Heart left ventricle (tissue), 16 donors: ENCODE measurements around the gene HOXB3. TPM values are rescaled to one million over a fixed set of nuclear protein-coding genes. Genes with fewer than 3 reads are reported as not detected.
A peak's percentile ranks its signal among the peaks of the same experiment; 100 is the strongest.

Source experiments
- ATAC-seq, 4 donors: fragments of 200-7000 bp; cut with Tn5 transposase; one replicate each; pipeline ENCODE4 v1.9.1; 2020 to 2022; ENCODE audit warnings: moderate library complexity in 4 of 4, mild to moderate bottlenecking in 3 of 4, moderate number of reproducible peaks in 1 of 4
- DNase-seq, 5 donors: peaks; one replicate each; pipeline ENCODE4 v3.0.0-alpha.2; 2020
- H3K27ac ChIP-seq, 12 donors: fragments of 200-600 bp; sonication (generic) in 4 of 12; one replicate each; pipeline versions ENCODE4 v1.5.0 to v1.8.0; 2016 to 2022; ENCODE audit warnings: mild to moderate bottlenecking in 2 of 12
- H3K27me3 ChIP-seq, 9 donors: fragments of 200-600 bp; sonication (generic) in 2 of 9; one replicate each; pipeline versions ENCODE4 v1.5.1 to v1.8.0; 2016 to 2022; ENCODE audit warnings: mild to moderate bottlenecking in 3 of 9
- H3K36me3 ChIP-seq, 9 donors: fragments of 200-600 bp; sonication (generic) in 2 of 9; one replicate each; pipeline versions ENCODE4 v1.5.0 to v1.8.0; 2018 to 2022; ENCODE audit warnings: mild to moderate bottlenecking in 2 of 9
- H3K4me1 ChIP-seq, 12 donors: fragments of 200-600 bp; sonication (generic) in 4 of 12; one replicate each; pipeline versions ENCODE4 v1.5.0 to v1.8.0; 2016 to 2022; ENCODE audit warnings: mild to moderate bottlenecking in 3 of 12
- H3K4me3 ChIP-seq, 12 donors: fragments of 200-600 bp; sonication (generic) in 4 of 12; one replicate each; pipeline versions ENCODE4 v1.5.0 to v1.8.0; 2017 to 2022; ENCODE audit warnings: mild to moderate bottlenecking in 9 of 12, moderate library complexity in 4 of 12
- H3K9me3 ChIP-seq, 12 donors: fragments of 200-600 bp; sonication (generic) in 4 of 12; one replicate each; pipeline versions ENCODE4 v1.5.0 to v1.8.0; 2016 to 2022; ENCODE audit warnings: mild to moderate bottlenecking in 1 of 12
- POLR2A ChIP-seq, 2 donors: fragments of 450-650 bp; IDR thresholded peaks; one replicate each; pipeline ENCODE4 v1.6.1; 2017; ENCODE audit warnings: antibody characterized with exemption in 2 of 2, mild to moderate bottlenecking in 2 of 2, moderate library complexity in 2 of 2
- WGBS, 4 donors: extraction: QIAGEN DNeasy Blood & Tissue Kit in 2 of 4; methylation state at CpG; one replicate each; pipeline versions ENCODE4 v1.1.5 to v1.1.7; 2013 to 2018; 5-methylcytosine and 5-hydroxymethylcytosine counted together
- intact Hi-C, 10 donors: fragments of 100-400 bp; cut with DNase I; formaldehyde crosslinking; loops; one replicate each; pipeline versions ENCODE4 v1.11.1 to v1.14.2; 2022
- polyA plus RNA-seq, 2 donors: library from polyadenylated mRNA; stranded (reverse); fragments of 200-250 nt; gene quantifications; one replicate each; pipeline ENCODE4 v1.2.3, GENCODE V29; 2013
- total RNA-seq, 9 donors: library from RNA; depleted of rRNA in 2 of 9; stranded (reverse); fragments of >200 nt in 2 of 9; fragmentation: NEBNext Ultra II Directional in 3 of 9; extraction: Animal tissue kit (Norgen Biotek cat#: 25700) in 3 of 9; gene quantifications; one replicate each; pipeline versions ENCODE4 v1.1.0 to v1.2.4, GENCODE V29; 2016 to 2023
- TF ChIP-seq, protein P1 (sequence below), 12 donors: fragments of 200-600 bp; sonication (generic) in 4 of 12; IDR thresholded peaks; one replicate each; pipeline versions ENCODE4 v1.5.0 to v1.8.0; 2018 to 2022; ENCODE audit warnings: antibody characterized with exemption in 12 of 12, mild to moderate bottlenecking in 5 of 12
- donor health status: ischemic (EF 13 %, LVEDD 7.1; RV severe dilation, severe dysfunction).
- donor health status: healthy with polysubstance abuse.
- donor health status: DM: no; HTN: yes; CAD: no.
- donor health status: DM: no; HTN: no; CAD: no.
- donor health status: ischemic (EF 25% LVEDD 6.9; RV normal size, moderate dysfunction).
- donor health status: ischemic (EF 25% LVEDD 5.7; RV mildly dilated, moderate dysfunction).
- donor health status: healthy.
- donor health status: DM: yes; HTN: yes; CAD: no.
- donor health status: ischemic (EF 35%, LVEDD 5.7; RV mildly dilated, moderate dysfunction).
- donor health status: nonischemic (EF 11% LVEDD 7.7; RV severe dilation, severe dysfunction).
- donor health status: DM: yes; HTN: yes; CAD: no.
- donor health status: PGD.
- donor health status: ischemic (EF 29% LVEDD 5.4; RV normal size, mild dysfunction).
- donor health status: nonischemic (EF 23%, LVEDD 6.1; RV moderate dilation, normal function).

Gene HOXB3
- total and polyA plus RNA-seq, 11 donors = 0.11 to 5.5 (median 2.0) TPM

DNA sequence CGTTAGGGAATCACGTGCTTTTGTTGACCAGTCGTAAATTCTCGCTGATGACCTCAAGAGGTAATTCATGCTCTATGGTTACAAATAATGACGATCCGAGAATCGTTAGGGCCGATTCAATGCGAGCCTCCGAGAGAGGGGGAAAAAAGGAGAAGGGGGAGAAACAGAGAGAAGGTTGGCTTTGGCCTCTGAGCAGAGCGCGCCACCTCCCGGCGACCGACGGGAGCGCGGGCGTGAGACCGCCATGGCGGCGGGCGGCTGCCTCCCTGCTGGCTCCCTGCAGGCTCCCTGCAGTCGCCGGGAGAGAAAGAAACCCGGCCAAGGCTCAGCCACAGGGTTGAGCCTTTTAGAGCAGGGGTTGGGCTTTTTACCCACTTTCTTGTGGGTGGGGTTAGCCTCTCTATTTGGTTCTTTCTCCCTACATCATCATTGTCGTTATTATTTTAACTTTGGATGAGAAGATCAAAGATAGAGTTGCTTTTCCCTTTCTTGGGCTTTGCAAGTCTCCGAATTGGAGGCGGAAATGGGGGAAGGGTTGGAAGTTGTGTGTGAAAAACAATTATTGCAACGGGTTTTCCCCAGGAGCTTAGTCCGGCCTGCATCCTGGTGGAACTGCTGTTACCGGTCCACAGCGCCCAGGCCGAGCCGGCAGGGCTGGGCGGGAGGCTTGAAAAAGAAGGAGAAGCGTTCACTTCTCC lies 3.9 kb upstream of the HOXB3 start:
- H3K27ac ChIP-seq = peak overlapping the region in 1 of 12 donors; percentile 97

DNA sequence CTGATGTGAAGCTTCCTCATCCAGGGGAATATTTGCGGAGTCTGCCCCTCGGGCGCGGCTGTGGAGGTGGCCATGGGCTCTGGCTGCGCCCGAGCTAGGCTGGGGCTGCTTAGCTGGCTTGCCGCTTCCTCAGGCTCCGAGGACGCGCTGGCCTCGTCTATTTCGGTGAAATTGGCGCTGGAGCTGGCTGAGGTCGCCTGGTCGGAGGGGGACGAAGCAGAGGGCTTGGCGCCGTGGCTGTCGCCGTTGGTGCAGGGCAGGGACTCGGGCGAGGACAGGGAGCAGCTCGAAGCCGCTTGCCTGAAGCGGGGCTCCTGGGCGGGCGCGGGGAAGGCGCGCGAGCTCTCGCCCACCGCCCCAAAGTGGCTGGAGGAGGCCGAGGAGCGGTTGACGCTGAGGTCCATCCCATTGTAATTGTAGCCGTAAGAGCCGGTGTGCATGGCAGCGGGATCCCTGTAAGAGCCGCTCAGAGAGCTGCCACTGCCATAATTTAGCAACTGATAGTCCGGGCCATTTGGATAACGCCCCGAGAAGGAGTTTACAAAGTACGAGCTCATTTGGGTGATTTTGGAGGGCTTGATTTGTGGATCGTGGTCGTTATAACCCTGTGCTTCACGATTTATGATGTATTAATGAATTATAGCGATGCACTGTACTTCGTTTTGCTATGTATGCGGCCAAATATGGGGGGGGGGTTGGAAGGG lies 3.2 kb upstream of the HOXB3 start, which contains the start of gene HOXB5:
HOXB5 (minus strand) TSS at position 654 of the 704 bp plus-strand sequence; CDS start at position 557, 97 bp downstream.
- peaks cover 0 to 45% (median 20%) of the 10 kb centered on the region in 12 donors for H3K4me1 ChIP-seq
- DNase-seq = no peak
- no peak for ATAC-seq
- peaks cover 69 to 100% (median 98%) of the 10 kb centered on the region in 9 donors for H3K27me3 ChIP-seq
- TF ChIP-seq, protein P1, sequence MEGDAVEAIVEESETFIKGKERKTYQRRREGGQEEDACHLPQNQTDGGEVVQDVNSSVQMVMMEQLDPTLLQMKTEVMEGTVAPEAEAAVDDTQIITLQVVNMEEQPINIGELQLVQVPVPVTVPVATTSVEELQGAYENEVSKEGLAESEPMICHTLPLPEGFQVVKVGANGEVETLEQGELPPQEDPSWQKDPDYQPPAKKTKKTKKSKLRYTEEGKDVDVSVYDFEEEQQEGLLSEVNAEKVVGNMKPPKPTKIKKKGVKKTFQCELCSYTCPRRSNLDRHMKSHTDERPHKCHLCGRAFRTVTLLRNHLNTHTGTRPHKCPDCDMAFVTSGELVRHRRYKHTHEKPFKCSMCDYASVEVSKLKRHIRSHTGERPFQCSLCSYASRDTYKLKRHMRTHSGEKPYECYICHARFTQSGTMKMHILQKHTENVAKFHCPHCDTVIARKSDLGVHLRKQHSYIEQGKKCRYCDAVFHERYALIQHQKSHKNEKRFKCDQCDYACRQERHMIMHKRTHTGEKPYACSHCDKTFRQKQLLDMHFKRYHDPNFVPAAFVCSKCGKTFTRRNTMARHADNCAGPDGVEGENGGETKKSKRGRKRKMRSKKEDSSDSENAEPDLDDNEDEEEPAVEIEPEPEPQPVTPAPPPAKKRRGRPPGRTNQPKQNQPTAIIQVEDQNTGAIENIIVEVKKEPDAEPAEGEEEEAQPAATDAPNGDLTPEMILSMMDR (IDR thresholded peaks at IDR 0.05) = no peak
- TF ChIP-seq POLR2A (IDR thresholded peaks at IDR 0.05) = no peak
- intact Hi-C loops = loop anchor here in 5 of 10 donors (2.0 to 5.0 kb wide), 4 partner anchors 241 to 256 kb away; no protein-coding TSS in a partner anchor
- H3K27ac ChIP-seq = peak within 1 kb of the TSS in 1 of 12 donors; percentile 97
- WGBS, 4 donors = 2 to 5% (median 2%) methylated on average over 21 to 50 of the region's 50 CpGs
- H3K36me3 ChIP-seq = no peaks in the 10 kb centered on the region
- H3K4me3 ChIP-seq = peak within 1 kb of the TSS; percentile 2 to 54 (median 30)
- H3K9me3 ChIP-seq = no peaks in the 10 kb centered on the region

More for the DNA sequence above, 3.9 kb upstream of the HOXB3 start:
- peak; percentile 44 to 89 (median 68) for DNase-seq
- peak overlapping the region in 6 of 12 donors; percentile 28 to 54 (median 40) for H3K4me3 ChIP-seq
- H3K9me3 ChIP-seq = no peaks in the 10 kb centered on the region
- H3K36me3 ChIP-seq = no peaks in the 10 kb centered on the region
- intact Hi-C loops = loop anchor here in 5 of 10 donors (2.0 to 5.0 kb wide), 4 partner anchors 242 to 257 kb away; no protein-coding TSS in a partner anchor
- peaks cover 64 to 100% (median 98%) of the 10 kb centered on the region in 9 donors for H3K27me3 ChIP-seq
- WGBS, 4 donors = 5 to 10% (median 6%) methylated on average over 36 to 37 of the region's 37 CpGs
- H3K4me1 ChIP-seq = peaks cover 0 to 47% (median 20%) of the 10 kb centered on the region in 12 donors
- no peak for TF ChIP-seq POLR2A (IDR thresholded peaks at IDR 0.05)
- TF ChIP-seq, protein P1 (IDR thresholded peaks at IDR 0.05) = peak; percentile 66 to 87 (median 80)
- peak in 3 of 4 donors; percentile 51 to 76 (median 62) for ATAC-seq

DNA sequence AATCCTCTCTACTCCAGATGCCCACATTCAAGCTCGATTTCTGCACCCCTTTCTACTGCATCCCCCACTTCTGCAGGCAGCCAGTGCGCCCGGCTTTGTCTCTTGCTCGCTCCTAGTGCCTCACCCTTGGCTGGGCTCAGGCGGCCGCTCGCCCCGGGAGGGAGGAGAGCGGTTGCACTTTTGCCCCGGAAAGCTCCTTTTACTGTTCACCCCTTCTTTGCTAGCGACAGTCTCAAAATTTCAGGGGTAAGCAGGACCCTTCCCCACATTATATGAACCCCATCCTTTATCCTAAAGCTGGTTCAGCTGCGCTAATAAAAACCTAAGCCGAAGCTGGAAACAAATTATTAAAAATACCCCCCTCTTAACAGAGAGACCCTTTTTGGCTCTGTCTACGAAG lies 2.5 kb upstream of the HOXB3 start:
- H3K4me3 ChIP-seq = peak overlapping the region in 5 of 12 donors; percentile 28 to 54 (median 40)
- H3K9me3 ChIP-seq = no peaks in the 10 kb centered on the region
- no peaks in the 10 kb centered on the region for H3K36me3 ChIP-seq
- intact Hi-C loops = loop anchor here in 5 of 10 donors (2.0 to 5.0 kb wide), 4 partner anchors 240 to 255 kb away; no protein-coding TSS in a partner anchor
- ATAC-seq (no peak), DNase-seq (no peak)
- H3K4me1 ChIP-seq = peaks cover 0 to 42% (median 14%) of the 10 kb centered on the region in 12 donors
- no peak for TF ChIP-seq POLR2A (IDR thresholded peaks at IDR 0.05)
- TF ChIP-seq, protein P1 (IDR thresholded peaks at IDR 0.05) = no peak
- H3K27ac ChIP-seq = peak overlapping the region in 1 of 12 donors; percentile 97
- WGBS, 4 donors = 10 to 30% (median 20%) methylated on average over 14 of the region's 14 CpGs
- peaks cover 65 to 100% (median 98%) of the 10 kb centered on the region in 9 donors for H3K27me3 ChIP-seq
